ENCODE results near the gene NEDD9. TPM values are rescaled to one million over a fixed set of nuclear protein-coding genes. Genes with fewer than 3 reads are reported as not detected.

NEDD9 gene
- total RNA-seq, 5 donors from 2014 or later (not counting 1 experiment from before 2014, with no cell fraction given): 30.8 to 55.3 (median 33.7) TPM

GRCh38 chr6:11237956-11238355, 5.5 kb upstream of the NEDD9 start:
- Histone ChIP-seq H3K27me3 (replicated peaks in 1 of 2; ENCODE audit: control insufficient read depth in 2 of 2, extremely low read depth in 1 of 2, insufficient read depth in 2 of 2, low read length in 1 of 2) (no peaks in the 10 kb centered on the region), H3K36me3 (ENCODE audit: control insufficient read depth in 2 of 2, extremely low read depth in 1 of 2, insufficient read depth in 1 of 2, low read length in 1 of 2) (peaks cover 0 to 3% of the 10 kb centered on the region in 2 donors), H3K4me1 (ENCODE audit: control insufficient read depth in 1 of 2, extremely low read depth in 1 of 2, insufficient read depth in 2 of 2, low read length in 2 of 2) (peaks cover 21 to 23% of the 10 kb centered on the region in 2 experiments), H3K27ac (ENCODE audit: low read length) (no peak overlapping the region), H3K4me3 (ENCODE audit: control insufficient read depth in 1 of 2, extremely low read depth in 1 of 2, low read length in 1 of 2) (no peak overlapping the region), H3K9me3 (no peaks in the 10 kb centered on the region)
- Mint-ChIP-seq H3K9me3 (no peaks in the 10 kb centered on the region), H3K4me1 (peaks cover 37 to 51% (median 38%) of the 10 kb centered on the region in 3 donors), H3K27ac (peak overlapping the region in 1 of 2 donors; percentile 34), H3K4me3 (no peak overlapping the region), H3K27me3 (no peaks in the 10 kb centered on the region), H3K36me3 (peaks cover 22% of the 10 kb centered on the region)
- WGBS (ENCODE audit: insufficient coverage): 100% methylated on average over 1 of the region's 4 CpGs
- DNase-seq: no peak
- CTCF ChIA-PET: interaction anchor here in 1 of 2 donors (1.2 kb wide), 1 partner anchor 11 kb away, joined by 3 read pairs; no protein-coding TSS in a partner anchor
- no peak for ATAC-seq (replicated peaks in 1 of 4)
- POLR2A ChIA-PET: interaction anchor here in 1 of 2 donors (0.7 to 1.0 kb wide), 2 partner anchors 21 to 80 kb away, joined by 3 read pairs; no protein-coding TSS in a partner anchor

- H3K4me1 Mint-ChIP-seq: peaks cover 38 to 54% (median 39%) of the 10 kb centered on the region in 3 donors
- WGBS (ENCODE audit: insufficient coverage): no CpG with 5 or more reads among the region's 4 CpGs
- Histone ChIP-seq H3K36me3 (ENCODE audit: control insufficient read depth in 2 of 2, extremely low read depth in 1 of 2, insufficient read depth in 1 of 2, low read length in 1 of 2) (peaks cover 0 to 3% of the 10 kb centered on the region in 2 donors), H3K4me3 (ENCODE audit: control insufficient read depth in 1 of 2, extremely low read depth in 1 of 2, low read length in 1 of 2) (no peak overlapping the region), H3K9me3 (no peaks in the 10 kb centered on the region), H3K4me1 (ENCODE audit: control insufficient read depth in 1 of 2, extremely low read depth in 1 of 2, insufficient read depth in 2 of 2, low read length in 2 of 2) (peaks cover 21 to 23% of the 10 kb centered on the region in 2 experiments), H3K27ac (ENCODE audit: low read length) (no peak overlapping the region), H3K27me3 (replicated peaks in 1 of 2; ENCODE audit: control insufficient read depth in 2 of 2, extremely low read depth in 1 of 2, insufficient read depth in 2 of 2, low read length in 1 of 2) (no peaks in the 10 kb centered on the region)
- ATAC-seq (replicated peaks in 1 of 4) (no peak), DNase-seq (no peak)
- peak overlapping the region in 1 of 3 donors; percentile 18 for H3K4me3 Mint-ChIP-seq
- peak overlapping the region; percentile 44 to 81 for H3K27ac Mint-ChIP-seq
- no peaks in the 10 kb centered on the region for H3K27me3 Mint-ChIP-seq
- ChIA-PET CTCF (interaction anchor here in 1 of 2 donors (1.2 kb wide), 1 partner anchor 10 kb away, joined by 3 read pairs; no protein-coding TSS in a partner anchor), POLR2A (interaction anchor here in 1 of 2 donors (0.7 to 1.0 kb wide), 2 partner anchors 21 to 81 kb away, joined by 3 read pairs; no protein-coding TSS in a partner anchor)
- no peaks in the 10 kb centered on the region for H3K9me3 Mint-ChIP-seq
- H3K36me3 Mint-ChIP-seq: peaks cover 17% of the 10 kb centered on the region
Observed at GRCh38 chr6:11237428-11237827, 5.0 kb upstream of the NEDD9 start.

GRCh38 chr6:11236915-11237314, 4.4 kb upstream of the NEDD9 start:
- Histone ChIP-seq H3K9me3 (no peaks in the 10 kb centered on the region), H3K36me3 (ENCODE audit: control insufficient read depth in 2 of 2, extremely low read depth in 1 of 2, insufficient read depth in 1 of 2, low read length in 1 of 2) (peaks cover 0 to 2% of the 10 kb centered on the region in 2 donors), H3K27ac (ENCODE audit: low read length) (peak overlapping the region; percentile 57), H3K4me1 (ENCODE audit: control insufficient read depth in 1 of 2, extremely low read depth in 1 of 2, insufficient read depth in 2 of 2, low read length in 2 of 2) (peaks cover 23 to 27% of the 10 kb centered on the region in 2 experiments), H3K27me3 (replicated peaks in 1 of 2; ENCODE audit: control insufficient read depth in 2 of 2, extremely low read depth in 1 of 2, insufficient read depth in 2 of 2, low read length in 1 of 2) (no peaks in the 10 kb centered on the region), H3K4me3 (ENCODE audit: control insufficient read depth in 1 of 2, extremely low read depth in 1 of 2, low read length in 1 of 2) (no peak overlapping the region)
- H3K27me3 Mint-ChIP-seq: no peaks in the 10 kb centered on the region
- ChIA-PET CTCF (interaction anchor here in 1 of 2 donors (1.1 kb wide), 1 partner anchor 144 kb away, joined by 3 read pairs; no protein-coding TSS in a partner anchor), POLR2A (no interaction called here)
- DNase-seq (no peak), ATAC-seq (replicated peaks in 1 of 4) (no peak)
- no peaks in the 10 kb centered on the region for H3K9me3 Mint-ChIP-seq
- H3K27ac Mint-ChIP-seq: peak overlapping the region; percentile 44 to 81
- WGBS (ENCODE audit: insufficient coverage): 100% methylated on average over 2 of the region's 6 CpGs
- peak overlapping the region in 1 of 3 donors; percentile 18 for H3K4me3 Mint-ChIP-seq
- peaks cover 16% of the 10 kb centered on the region for H3K36me3 Mint-ChIP-seq
- H3K4me1 Mint-ChIP-seq: peaks cover 41 to 59% (median 43%) of the 10 kb centered on the region in 3 donors

- Histone ChIP-seq H3K27ac (ENCODE audit: low read length) (peak overlapping the region; percentile 57), H3K27me3 (replicated peaks in 1 of 2; ENCODE audit: control insufficient read depth in 2 of 2, extremely low read depth in 1 of 2, insufficient read depth in 2 of 2, low read length in 1 of 2) (no peaks in the 10 kb centered on the region), H3K36me3 (ENCODE audit: control insufficient read depth in 2 of 2, extremely low read depth in 1 of 2, insufficient read depth in 1 of 2, low read length in 1 of 2) (no peaks in the 10 kb centered on the region), H3K4me1 (ENCODE audit: control insufficient read depth in 1 of 2, extremely low read depth in 1 of 2, insufficient read depth in 2 of 2, low read length in 2 of 2) (peaks cover 30 to 32% of the 10 kb centered on the region in 2 experiments), H3K9me3 (no peaks in the 10 kb centered on the region), H3K4me3 (ENCODE audit: control insufficient read depth in 1 of 2, extremely low read depth in 1 of 2, low read length in 1 of 2) (no peak overlapping the region)
- H3K27ac Mint-ChIP-seq: peak overlapping the region; percentile 44 to 57
- ChIA-PET CTCF (interaction anchor here (0.6 to 2.2 kb wide), 4 partner anchors 16 to 260 kb away, joined by 3 to 12 read pairs (median 4); no protein-coding TSS in a partner anchor), POLR2A (interaction anchor here in 1 of 2 donors (0.8 kb wide), 1 partner anchor 116 kb away, joined by 4 read pairs; no protein-coding TSS in a partner anchor)
- no peaks in the 10 kb centered on the region for H3K9me3 Mint-ChIP-seq
- ATAC-seq (replicated peaks in 1 of 4) (peak in 1 of 4 experiments; percentile 43), DNase-seq (peak in 28 of 35 experiments; percentile 23 to 81 (median 38))
- H3K27me3 Mint-ChIP-seq: no peaks in the 10 kb centered on the region
- H3K4me3 Mint-ChIP-seq: peak overlapping the region in 1 of 3 donors; percentile 18
- peaks cover 48 to 65% (median 48%) of the 10 kb centered on the region in 3 donors for H3K4me1 Mint-ChIP-seq
- peaks cover 13% of the 10 kb centered on the region for H3K36me3 Mint-ChIP-seq
- WGBS (ENCODE audit: insufficient coverage): 55% methylated on average over 2 of the region's 6 CpGs
Observed at GRCh38 chr6:11236076-11236750, 3.7 kb upstream of the NEDD9 start.

GRCh38 chr6:11235062-11235461, 2.6 kb upstream of the NEDD9 start:
- Histone ChIP-seq H3K4me3 (ENCODE audit: control insufficient read depth in 1 of 2, extremely low read depth in 1 of 2, low read length in 1 of 2) (no peak overlapping the region), H3K36me3 (ENCODE audit: control insufficient read depth in 2 of 2, extremely low read depth in 1 of 2, insufficient read depth in 1 of 2, low read length in 1 of 2) (no peaks in the 10 kb centered on the region), H3K27ac (ENCODE audit: low read length) (no peak overlapping the region), H3K4me1 (ENCODE audit: control insufficient read depth in 1 of 2, extremely low read depth in 1 of 2, insufficient read depth in 2 of 2, low read length in 2 of 2) (peaks cover 32 to 33% of the 10 kb centered on the region in 2 experiments), H3K9me3 (no peaks in the 10 kb centered on the region), H3K27me3 (replicated peaks in 1 of 2; ENCODE audit: control insufficient read depth in 2 of 2, extremely low read depth in 1 of 2, insufficient read depth in 2 of 2, low read length in 1 of 2) (no peaks in the 10 kb centered on the region)
- H3K27me3 Mint-ChIP-seq: no peaks in the 10 kb centered on the region
- POLR2A ChIA-PET: no interaction called here
- no peak overlapping the region for H3K4me3 Mint-ChIP-seq
- CTCF ChIA-PET: interaction anchor here (1.1 to 2.2 kb wide), 3 partner anchors 15 to 262 kb away, joined by 4 to 12 read pairs (median 4); no protein-coding TSS in a partner anchor
- no peak for ATAC-seq (replicated peaks in 1 of 4)
- no peaks in the 10 kb centered on the region for H3K9me3 Mint-ChIP-seq
- H3K27ac Mint-ChIP-seq: no peak overlapping the region
- no peak for DNase-seq
- peaks cover 48 to 77% (median 60%) of the 10 kb centered on the region in 3 donors for H3K4me1 Mint-ChIP-seq
- H3K36me3 Mint-ChIP-seq: peaks cover 11% of the 10 kb centered on the region
